ENCODE measurements around the gene CLDN19.
A peak's percentile ranks its signal among the peaks of the same experiment; 100 is the strongest.

CLDN19 gene

GRCh38 chr1:42686418-42686817 is 53.6 kb downstream of the CLDN19 start:
- H3K4me3 ChIP-seq (ENCODE audit: low read depth, low read length): no peak overlapping the region
- CTCF ChIA-PET: no interaction called here
- POLR2A ChIA-PET: interaction anchor here (0.6 kb wide), 1 partner anchor 23 kb away, joined by 3 read pairs; no protein-coding TSS in a partner anchor
- TF ChIP-seq CTCF (IDR thresholded peaks at IDR 0.05; ENCODE audit: insufficient read depth, low read length, missing control alignments): no peak
- DNase-seq (ENCODE audit: low read depth, low spot score): no peak

- no peak for DNase-seq (ENCODE audit: low read depth, low spot score)
- H3K4me3 ChIP-seq (ENCODE audit: low read depth, low read length): peak overlapping the region; percentile 67
- no peak for TF ChIP-seq CTCF (IDR thresholded peaks at IDR 0.05; ENCODE audit: insufficient read depth, low read length, missing control alignments)
- POLR2A ChIA-PET: interaction anchor here (1.2 kb wide), 1 partner anchor 350 kb away, joined by 3 read pairs; no protein-coding TSS in a partner anchor
- CTCF ChIA-PET: interaction anchor here (1.5 to 2.3 kb wide), 2 partner anchors 52 to 389 kb away, joined by 4 to 6 read pairs; no protein-coding TSS in a partner anchor
These were observed 55.9 kb downstream of the CLDN19 start for GRCh38 chr1:42684139-42684538.
